Endothelial cell (in vitro differentiated cells): ENCODE measurements around the gene FUT7. TPM values are rescaled to one million over a fixed set of nuclear protein-coding genes. Genes with fewer than 3 reads are reported as not detected.

Experiments used
- DNase-seq: peaks from one replicate; pipeline ENCODE4 v3.0.0; 2021; ENCODE audit warnings: low spot score
- H3K27ac Mint-ChIP-seq: one replicate; pipeline ENCODE4 v1.8.0; 2021; ENCODE audit warnings: mixed read lengths, inconsistent platforms; ENCODE audit not compliant: unreplicated experiment
- H3K27me3 Mint-ChIP-seq: one replicate; pipeline ENCODE4 v1.8.0; 2021; ENCODE audit warnings: mild to moderate bottlenecking, moderate library complexity, mixed read lengths, inconsistent platforms; ENCODE audit not compliant: unreplicated experiment
- H3K36me3 Mint-ChIP-seq: one replicate; pipeline ENCODE4 v1.8.0; 2021; ENCODE audit warnings: mild to moderate bottlenecking, low read depth, mixed read lengths, inconsistent platforms; ENCODE audit not compliant: unreplicated experiment
- H3K4me1 Mint-ChIP-seq: one replicate; pipeline ENCODE4 v1.8.0; 2021; ENCODE audit warnings: mild to moderate bottlenecking, mixed read lengths, inconsistent platforms; ENCODE audit not compliant: unreplicated experiment
- H3K4me3 Mint-ChIP-seq: one replicate; pipeline ENCODE4 v1.8.0; 2021; ENCODE audit warnings: mild to moderate bottlenecking, mixed read lengths, inconsistent platforms; ENCODE audit not compliant: unreplicated experiment
- H3K9me3 Mint-ChIP-seq: one replicate; pipeline ENCODE4 v1.8.0; 2021; ENCODE audit warnings: mixed read lengths, inconsistent platforms; ENCODE audit not compliant: unreplicated experiment
- CTCF ChIP-seq: fragments of 200-600 bp; sonication (generic); IDR thresholded peaks from one replicate; pipeline ENCODE4 v1.5.0; 2021; ENCODE audit warnings: antibody characterized with exemption; ENCODE audit not compliant: unreplicated experiment
- total RNA-seq: library from RNA; stranded (reverse); fragmentation: NEBNext Ultra II Directional; extraction: Animal tissue kit (Norgen Biotek cat#: 25700); gene quantifications from one replicate; pipeline ENCODE4 v1.2.1, GENCODE V29; 2021; ENCODE audit not compliant: unreplicated experiment

Gene FUT7
- total RNA-seq, 1 donor from 2014 or later = not detected

GRCh38 chr9:137019891-137020683 lies 11.8 kb downstream of the FUT7 start:
- no peaks in the 10 kb centered on the region for H3K4me1 Mint-ChIP-seq
- peaks cover 5% of the 10 kb centered on the region for H3K27me3 Mint-ChIP-seq
- H3K9me3 Mint-ChIP-seq = no peaks in the 10 kb centered on the region
- H3K27ac Mint-ChIP-seq = no peak overlapping the region
- DNase-seq = no peak
- no peak for TF ChIP-seq CTCF
- no peaks in the 10 kb centered on the region for H3K36me3 Mint-ChIP-seq
- no peak overlapping the region for H3K4me3 Mint-ChIP-seq

GRCh38 chr9:137018761-137019559 lies 12.9 kb downstream of the FUT7 start:
- Mint-ChIP-seq H3K9me3 (no peaks in the 10 kb centered on the region), H3K27ac (no peak overlapping the region), H3K27me3 (peaks cover 5% of the 10 kb centered on the region), H3K36me3 (no peaks in the 10 kb centered on the region), H3K4me3 (no peak overlapping the region), H3K4me1 (no peaks in the 10 kb centered on the region)
- no peak for TF ChIP-seq CTCF
- DNase-seq = no peak

- DNase-seq = no peak
- Mint-ChIP-seq H3K27ac (no peak overlapping the region), H3K27me3 (peaks cover 4% of the 10 kb centered on the region), H3K4me1 (no peaks in the 10 kb centered on the region), H3K36me3 (no peaks in the 10 kb centered on the region), H3K4me3 (no peak overlapping the region), H3K9me3 (no peaks in the 10 kb centered on the region)
- TF ChIP-seq CTCF = no peak
Observed at GRCh38 chr9:137017791-137018497, 13.9 kb downstream of the FUT7 start.

GRCh38 chr9:137017071-137017470 lies 14.8 kb downstream of the FUT7 start:
- Mint-ChIP-seq H3K4me3 (no peak overlapping the region), H3K4me1 (no peaks in the 10 kb centered on the region), H3K27ac (no peak overlapping the region), H3K9me3 (no peaks in the 10 kb centered on the region), H3K27me3 (peaks cover 1% of the 10 kb centered on the region), H3K36me3 (no peaks in the 10 kb centered on the region)
- DNase-seq = no peak
- TF ChIP-seq CTCF = no peak
